ENCODE measurements around the gene HIRA.

- TF ChIP-seq FOXM1 (IDR thresholded peaks at IDR 0.05; ENCODE audit: borderline replicate concordance, low read depth) (no peak), TAF1 (IDR thresholded peaks at IDR 0.05; ENCODE audit: low read depth) (no peak), EP300 (IDR thresholded peaks at IDR 0.05; ENCODE audit: borderline replicate concordance) (no peak), TCF12 (IDR thresholded peaks at IDR 0.05; ENCODE audit: low read depth) (no peak), YY1 (IDR thresholded peaks at IDR 0.05; ENCODE audit: low read depth) (no peak), REST (IDR thresholded peaks at IDR 0.05; ENCODE audit: low read depth) (no peak), MAX (IDR thresholded peaks at IDR 0.05) (no peak)
These were observed 45.3 kb downstream of the HIRA start for GRCh38 chr22:19386248-19386647.

Measured in Ishikawa (cell line).